Keratinocyte (primary cell): ENCODE measurements around the gene STIP1. TPM values are rescaled to one million over a fixed set of nuclear protein-coding genes. Genes with fewer than 3 reads are reported as not detected.

Source experiments
- DNase-seq: peaks from one replicate; pipeline ENCODE4 v3.0.0-alpha.2; 2011; ENCODE audit warnings: low read depth, missing footprints, low spot score
- FAIRE-seq: peaks from 2 replicates; lab custom pipeline; 2011; peaks lifted over from hg19 to GRCh38; lab: Jason Lieb, UNC
- H2AFZ ChIP-seq: 2 replicates; pipeline ENCODE4 v1.6.0; 2012; ENCODE audit warnings: low read length, control low read depth, inconsistent platforms; ENCODE audit not compliant: control insufficient read depth
- H3K27ac ChIP-seq: 2 replicates; pipeline ENCODE4 v1.5.1; 2011; ENCODE audit warnings: low read length; ENCODE audit not compliant: control insufficient read depth, insufficient read depth
- H3K27me3 ChIP-seq: 3 replicates; pipeline ENCODE4 v1.6.0; 2011; ENCODE audit warnings: low read length; ENCODE audit not compliant: control insufficient read depth, insufficient read depth; ENCODE audit errors: extremely low read depth
- H3K36me3 ChIP-seq, 2 experiments: 2 replicates in 1 of 2; 3 replicates in 1 of 2; pipeline ENCODE4 v1.5.1; 2011; ENCODE audit warnings: low read length in 2 of 2, mild to moderate bottlenecking in 1 of 2; ENCODE audit not compliant: control insufficient read depth in 2 of 2, insufficient read depth in 2 of 2; ENCODE audit errors: extremely low read depth in 1 of 2
- H3K4me1 ChIP-seq: 3 replicates; pipeline ENCODE4 v1.5.1; 2011; ENCODE audit warnings: low read length; ENCODE audit not compliant: control insufficient read depth, insufficient read depth; ENCODE audit errors: extremely low read depth
- H3K4me2 ChIP-seq: 3 replicates; pipeline ENCODE4 v1.6.0; 2011; ENCODE audit warnings: low read depth, low read length; ENCODE audit not compliant: control insufficient read depth, insufficient read depth; ENCODE audit errors: extremely low read depth
- H3K4me3 ChIP-seq, 3 experiments: fragments of 200-600 bp in 1 of 3; sonication (generic) in 1 of 3; 2 replicates in 2 of 3; 3 replicates in 1 of 3; pipeline ENCODE4 v1.5.1; 2011 to 2016; ENCODE audit warnings: low read length in 3 of 3, mild to moderate bottlenecking in 3 of 3, control low read depth in 2 of 3, inconsistent platforms in 1 of 3, low read depth in 1 of 3, mixed read lengths in 1 of 3, mixed run types in 1 of 3, moderate library complexity in 1 of 3; ENCODE audit not compliant: control insufficient read depth in 2 of 3, insufficient read depth in 2 of 3; ENCODE audit errors: extremely low read depth in 1 of 3
- H3K79me2 ChIP-seq: 2 replicates; pipeline ENCODE4 v1.6.0; 2012; ENCODE audit warnings: low read length; ENCODE audit not compliant: control insufficient read depth, insufficient read depth
- H3K9ac ChIP-seq: 3 replicates; pipeline ENCODE4 v1.6.0; 2011; ENCODE audit warnings: low read length; ENCODE audit not compliant: control insufficient read depth, insufficient read depth; ENCODE audit errors: extremely low read depth
- H3K9me1 ChIP-seq: 3 replicates; pipeline ENCODE4 v1.6.0; 2011; ENCODE audit warnings: low read length; ENCODE audit not compliant: control insufficient read depth, insufficient read depth; ENCODE audit errors: extremely low read depth
- H3K9me3 ChIP-seq: 2 replicates; pipeline ENCODE4 v1.5.1; 2012; ENCODE audit warnings: low read depth, low read length; ENCODE audit not compliant: control insufficient read depth
- H4K20me1 ChIP-seq: 3 replicates; pipeline ENCODE4 v1.6.0; 2011; ENCODE audit warnings: low read length; ENCODE audit not compliant: control insufficient read depth, insufficient read depth; ENCODE audit errors: extremely low read depth
- EZH2 ChIP-seq: IDR thresholded peaks from one replicate; pipeline ENCODE4 v1.6.1; 2012; ENCODE audit warnings: inconsistent platforms, mild to moderate bottlenecking, low read length, moderate library complexity
- dilution Hi-C: fragments of 300-500 bp; cut with MboI; formaldehyde crosslinking; loops from one replicate; pipeline ENCODE4 v1.7.0; 2020; ENCODE audit warnings: low sequenced_read_pairs; ENCODE audit not compliant: extremely low pct_ligation_motif_present
- polyA plus RNA-seq, 5 experiments: library from polyadenylated mRNA; depleted of rRNA in 3 of 5; stranded (reverse) in 3 of 5; stranded (forward) in 1 of 5; unstranded in 1 of 5; fragments of >200 nt; gene quantifications; 1 replicate in 1 of 5; 2 replicates in 3 of 5; 3 replicates in 1 of 5; pipeline versions ENCODE4 v1.2.1 to v1.2.3, GENCODE V29; 2011 to 2012; ENCODE audit warnings: missing spikeins in 2 of 5, low read depth in 1 of 5, low replicate concordance in 1 of 5
- TF ChIP-seq, protein P1 (sequence below), 3 experiments: IDR thresholded peaks in 1 of 3; conservative IDR thresholded peaks in 1 of 3; optimal IDR thresholded peaks in 1 of 3; 2 replicates in 2 of 3; 3 replicates in 1 of 3; pipeline versions ENCODE3 to v1.5.1; 2011; ENCODE audit warnings: low read length in 3 of 3, mild to moderate bottlenecking in 3 of 3, moderate library complexity in 2 of 3, control low read depth in 1 of 3, inconsistent platforms in 1 of 3; ENCODE audit not compliant: insufficient read depth in 2 of 3; ENCODE audit errors: extremely low read depth in 1 of 3

STIP1 gene
- polyA plus RNA-seq, 1 donor (not counting 4 experiments of a cell fraction or from before 2014, with no cell fraction given), result 206 TPM

DNA sequence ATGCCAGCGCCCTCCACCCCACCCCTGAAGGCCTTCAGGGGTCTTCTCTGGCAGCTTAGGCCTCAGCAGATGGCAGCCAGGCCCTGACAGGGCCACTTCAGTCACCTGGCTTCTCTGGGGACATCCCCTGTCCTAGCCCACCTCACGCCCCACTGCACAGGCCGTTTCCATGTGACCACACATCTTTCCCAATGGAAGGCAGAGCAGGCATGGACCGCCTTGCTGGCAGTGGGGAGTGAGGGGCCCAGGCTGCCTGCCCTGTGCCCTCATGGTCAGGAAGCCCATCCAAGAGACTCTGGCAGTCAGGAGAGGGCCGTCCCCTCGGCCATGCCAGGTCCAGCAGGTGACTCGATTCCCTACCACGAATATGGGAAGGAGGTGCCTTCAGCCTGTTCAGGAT, 45.9 kb upstream of the STIP1 start:
- no peak for FAIRE-seq
- Histone ChIP-seq H3K4me2 (no peak overlapping the region), H3K4me3 (no peak overlapping the region), H3K79me2 (no peaks in the 10 kb centered on the region), H3K9me1 (no peaks in the 10 kb centered on the region), H4K20me1 (no peaks in the 10 kb centered on the region), H3K27me3 (no peaks in the 10 kb centered on the region), H2AFZ (no peak overlapping the region), H3K4me1 (no peaks in the 10 kb centered on the region), H3K9ac (no peak overlapping the region), H3K36me3 (no peaks in the 10 kb centered on the region), H3K27ac (no peak overlapping the region), H3K9me3 (no peaks in the 10 kb centered on the region)
- no peak for TF ChIP-seq EZH2
- TF ChIP-seq, protein P1, sequence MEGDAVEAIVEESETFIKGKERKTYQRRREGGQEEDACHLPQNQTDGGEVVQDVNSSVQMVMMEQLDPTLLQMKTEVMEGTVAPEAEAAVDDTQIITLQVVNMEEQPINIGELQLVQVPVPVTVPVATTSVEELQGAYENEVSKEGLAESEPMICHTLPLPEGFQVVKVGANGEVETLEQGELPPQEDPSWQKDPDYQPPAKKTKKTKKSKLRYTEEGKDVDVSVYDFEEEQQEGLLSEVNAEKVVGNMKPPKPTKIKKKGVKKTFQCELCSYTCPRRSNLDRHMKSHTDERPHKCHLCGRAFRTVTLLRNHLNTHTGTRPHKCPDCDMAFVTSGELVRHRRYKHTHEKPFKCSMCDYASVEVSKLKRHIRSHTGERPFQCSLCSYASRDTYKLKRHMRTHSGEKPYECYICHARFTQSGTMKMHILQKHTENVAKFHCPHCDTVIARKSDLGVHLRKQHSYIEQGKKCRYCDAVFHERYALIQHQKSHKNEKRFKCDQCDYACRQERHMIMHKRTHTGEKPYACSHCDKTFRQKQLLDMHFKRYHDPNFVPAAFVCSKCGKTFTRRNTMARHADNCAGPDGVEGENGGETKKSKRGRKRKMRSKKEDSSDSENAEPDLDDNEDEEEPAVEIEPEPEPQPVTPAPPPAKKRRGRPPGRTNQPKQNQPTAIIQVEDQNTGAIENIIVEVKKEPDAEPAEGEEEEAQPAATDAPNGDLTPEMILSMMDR (optimal IDR thresholded peaks at IDR 0.05 in 1 of 3, IDR thresholded peaks at IDR 0.05 in 1 of 3, conservative IDR thresholded peaks at IDR 0.05 in 1 of 3; ENCODE audit: extremely low read depth in 1 of 3, insufficient read depth in 2 of 3, low read length in 3 of 3), result no peak
- no peak for DNase-seq
- dilution Hi-C loops, result no loop called here

DNA sequence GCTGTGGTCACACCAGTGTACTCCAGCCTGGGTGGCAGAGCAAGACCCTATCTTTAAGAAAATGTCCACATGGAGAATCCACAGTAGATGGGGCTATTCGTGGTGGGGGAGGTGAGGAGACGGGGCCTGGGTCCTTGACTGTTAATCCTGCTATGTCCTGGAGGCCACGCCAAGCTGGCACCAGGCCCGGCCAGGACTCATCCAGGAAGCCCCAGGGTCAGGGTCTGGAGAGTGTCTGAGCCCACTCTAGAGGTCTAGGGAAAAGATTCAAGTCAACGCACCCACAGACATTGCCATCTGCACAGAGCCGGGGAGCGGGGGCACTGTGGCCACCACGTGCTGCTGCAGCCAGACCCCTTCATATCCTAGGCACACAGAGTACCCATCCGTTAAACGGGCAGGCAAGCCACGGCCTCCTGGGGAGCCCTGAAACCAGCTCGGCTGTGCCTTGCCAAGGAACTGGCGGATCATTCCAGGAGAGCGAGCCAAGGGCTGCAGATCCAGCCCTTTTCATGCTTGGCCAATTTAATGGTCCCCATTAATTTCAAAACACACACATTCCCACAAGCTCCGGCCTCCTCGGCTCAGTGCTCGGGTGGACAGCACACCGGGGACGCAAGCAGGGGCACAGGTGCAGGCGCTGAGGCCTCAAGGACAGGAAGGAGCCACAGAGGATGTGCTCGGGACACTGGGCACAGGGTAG, 44.7 kb upstream of the STIP1 start:
- Histone ChIP-seq H3K36me3 (no peaks in the 10 kb centered on the region), H3K27me3 (no peaks in the 10 kb centered on the region), H3K79me2 (no peaks in the 10 kb centered on the region), H3K9me3 (no peaks in the 10 kb centered on the region), H3K27ac (no peak overlapping the region), H3K9me1 (no peaks in the 10 kb centered on the region), H4K20me1 (no peaks in the 10 kb centered on the region), H3K4me2 (no peak overlapping the region), H2AFZ (no peak overlapping the region), H3K9ac (no peak overlapping the region), H3K4me1 (no peaks in the 10 kb centered on the region), H3K4me3 (no peak overlapping the region)
- TF ChIP-seq, protein P1 (optimal IDR thresholded peaks at IDR 0.05 in 1 of 3, IDR thresholded peaks at IDR 0.05 in 1 of 3, conservative IDR thresholded peaks at IDR 0.05 in 1 of 3; ENCODE audit: extremely low read depth in 1 of 3, insufficient read depth in 2 of 3, low read length in 3 of 3), result no peak
- TF ChIP-seq EZH2, result no peak
- no peak for FAIRE-seq
- DNase-seq, result no peak
- dilution Hi-C loops, result no loop called here
